GM12878 (cell line): ENCODE measurements around the gene OTUD5. TPM values are rescaled to one million over a fixed set of nuclear protein-coding genes. Genes with fewer than 3 reads are reported as not detected.

Experiments
- BHLHE40 ChIP-seq, 2 experiments: fragments of 450-650 bp in 1 of 2; IDR thresholded peaks; 2 replicates each; pipeline ENCODE4 v1.6.1; 2011 to 2017; ENCODE audit warnings: low read depth in 2 of 2, borderline replicate concordance in 1 of 2, improper control_type of control experiment in 1 of 2, low read length in 1 of 2, mild to moderate bottlenecking in 1 of 2
- CHD1 ChIP-seq: IDR thresholded peaks from 2 replicates; pipeline ENCODE4 v1.6.1; 2012; ENCODE audit warnings: low read depth, low read length, improper control_type of control experiment
- CREM ChIP-seq: IDR thresholded peaks from 2 replicates; pipeline ENCODE4 v1.6.1; 2014; ENCODE audit warnings: antibody characterized with exemption, low read depth
- DPF2 ChIP-seq: fragments of 450-650 bp; IDR thresholded peaks from 2 replicates; pipeline ENCODE4 v1.6.1; 2017; ENCODE audit warnings: mild to moderate bottlenecking
- HDAC2 ChIP-seq: fragments of 200-600 bp; sonication (generic); IDR thresholded peaks from 2 replicates; pipeline ENCODE4 v1.6.1; 2017
- JUNB ChIP-seq: IDR thresholded peaks from 2 replicates; pipeline ENCODE4 v1.6.1; 2016; ENCODE audit warnings: antibody characterized with exemption, mild to moderate bottlenecking
- MEF2B ChIP-seq: fragments of 450-650 bp; IDR thresholded peaks from 2 replicates; pipeline ENCODE4 v1.6.1; 2018; ENCODE audit warnings: mild to moderate bottlenecking, moderate library complexity; ENCODE audit not compliant: partially characterized antibody, poor library complexity, severe bottlenecking
- POLR2AphosphoS2 ChIP-seq: IDR thresholded peaks from 2 replicates; pipeline ENCODE4 v1.6.1; 2011; ENCODE audit warnings: low read depth, mild to moderate bottlenecking, low read length, improper control_type of control experiment, moderate library complexity
- TCF3 ChIP-seq: IDR thresholded peaks from 2 replicates; pipeline ENCODE4 v1.6.1; 2012; ENCODE audit warnings: low read depth, mild to moderate bottlenecking, low read length, borderline replicate concordance; ENCODE audit not compliant: insufficient read depth
- ZNF24 ChIP-seq: fragments of 450-650 bp; IDR thresholded peaks from 2 replicates; pipeline ENCODE4 v1.6.1; 2017; ENCODE audit warnings: antibody characterized with exemption, mild to moderate bottlenecking
- polyA plus RNA-seq, 11 experiments: library from polyadenylated mRNA; depleted of rRNA in 4 of 11; unstranded in 6 of 11; stranded (reverse) in 5 of 11; fragments of >200 nt; fragmentation: Nextera tagmentation in 4 of 11; fragmentation: Illumina TruSeq in 1 of 11; extraction: Ambion mirVana in 4 of 11; extraction: Trizol in 1 of 11; gene quantifications; 1 replicate in 1 of 11; 2 replicates in 10 of 11; pipeline versions ENCODE4 v1.2.1 to v1.2.3, GENCODE V29; 2011 to 2016; ENCODE audit warnings: inconsistent platforms in 2 of 11, missing spikeins in 2 of 11, low read depth in 1 of 11
- total RNA-seq, 4 experiments: library from RNA; depleted of rRNA in 3 of 4; stranded (reverse); fragments of >200 nt in 3 of 4; fragmentation: Illumina TruSeq in 1 of 4; extraction: Trizol in 1 of 4; gene quantifications; 2 replicates each; pipeline versions ENCODE4 v1.2.1 to v1.2.3, GENCODE V29; 2013 to 2021
- TF ChIP-seq, protein P1 (sequence below): fragments of 150-350 bp; IDR thresholded peaks from 2 replicates; pipeline ENCODE4 v1.6.1; 2016; ENCODE audit warnings: low read depth, low read length

The OTUD5 gene
- total and polyA plus RNA-seq, 10 of the 15 experiments (the other 5 are each of a cell fraction or from before 2014, with no cell fraction given), result 2.0 to 50.3 (median 22.7) TPM

DNA sequence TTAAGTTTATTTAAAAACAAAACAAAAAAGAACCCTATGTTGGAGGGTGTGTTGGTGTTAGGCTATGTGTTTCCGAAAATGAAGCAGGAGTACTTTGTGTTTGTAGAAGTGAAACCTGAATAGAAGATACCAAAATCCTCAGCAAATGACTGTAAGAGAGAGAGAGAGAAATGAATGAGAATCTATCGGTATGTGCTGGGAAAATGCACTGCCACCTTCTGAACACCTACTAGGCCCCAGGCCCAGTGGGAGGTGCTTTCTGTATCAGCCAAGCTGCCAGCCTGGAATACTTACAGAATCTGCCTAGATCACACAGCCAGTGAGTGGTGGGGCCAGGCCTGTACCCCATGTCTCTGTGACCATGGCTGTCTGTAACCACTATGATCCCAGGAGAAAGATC is 23.6 kb downstream of the OTUD5 start (continued):
- TF ChIP-seq, protein P1, sequence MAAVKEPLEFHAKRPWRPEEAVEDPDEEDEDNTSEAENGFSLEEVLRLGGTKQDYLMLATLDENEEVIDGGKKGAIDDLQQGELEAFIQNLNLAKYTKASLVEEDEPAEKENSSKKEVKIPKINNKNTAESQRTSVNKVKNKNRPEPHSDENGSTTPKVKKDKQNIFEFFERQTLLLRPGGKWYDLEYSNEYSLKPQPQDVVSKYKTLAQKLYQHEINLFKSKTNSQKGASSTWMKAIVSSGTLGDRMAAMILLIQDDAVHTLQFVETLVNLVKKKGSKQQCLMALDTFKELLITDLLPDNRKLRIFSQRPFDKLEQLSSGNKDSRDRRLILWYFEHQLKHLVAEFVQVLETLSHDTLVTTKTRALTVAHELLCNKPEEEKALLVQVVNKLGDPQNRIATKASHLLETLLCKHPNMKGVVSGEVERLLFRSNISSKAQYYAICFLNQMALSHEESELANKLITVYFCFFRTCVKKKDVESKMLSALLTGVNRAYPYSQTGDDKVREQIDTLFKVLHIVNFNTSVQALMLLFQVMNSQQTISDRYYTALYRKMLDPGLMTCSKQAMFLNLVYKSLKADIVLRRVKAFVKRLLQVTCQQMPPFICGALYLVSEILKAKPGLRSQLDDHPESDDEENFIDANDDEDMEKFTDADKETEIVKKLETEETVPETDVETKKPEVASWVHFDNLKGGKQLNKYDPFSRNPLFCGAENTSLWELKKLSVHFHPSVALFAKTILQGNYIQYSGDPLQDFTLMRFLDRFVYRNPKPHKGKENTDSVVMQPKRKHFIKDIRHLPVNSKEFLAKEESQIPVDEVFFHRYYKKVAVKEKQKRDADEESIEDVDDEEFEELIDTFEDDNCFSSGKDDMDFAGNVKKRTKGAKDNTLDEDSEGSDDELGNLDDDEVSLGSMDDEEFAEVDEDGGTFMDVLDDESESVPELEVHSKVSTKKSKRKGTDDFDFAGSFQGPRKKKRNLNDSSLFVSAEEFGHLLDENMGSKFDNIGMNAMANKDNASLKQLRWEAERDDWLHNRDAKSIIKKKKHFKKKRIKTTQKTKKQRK, result no peak
- TF ChIP-seq JUNB, result peak; percentile 29; the same call in 1 of the 2 replicates
- no peak for TF ChIP-seq POLR2AphosphoS2
- TF ChIP-seq ZNF24, result 0 out of 2 replicates have a peak, but pooled peaks have one; percentile 5
- no peak for TF ChIP-seq TCF3
- TF ChIP-seq HDAC2, result no peak
- no peak for TF ChIP-seq CHD1
- TF ChIP-seq BHLHE40 (IDR thresholded peaks at IDR 0.05; ENCODE audit: borderline replicate concordance in 1 of 2, low read depth in 2 of 2, low read length in 1 of 2), result 0 out of 4 replicates have a peak, but pooled peaks of 1 of the 2 experiments have one; percentile 38
- no peak for TF ChIP-seq DPF2
- TF ChIP-seq MEF2B, result peak; percentile 62
- peak; percentile 27; the same call in 1 of the 2 replicates for TF ChIP-seq CREM
- TF ChIP-seq, all 136 proteins: peak for 17
